Measurements from ENCODE around the gene CSMD2. TPM values are rescaled to one million over a fixed set of nuclear protein-coding genes. Genes with fewer than 3 reads are reported as not detected.
A peak's percentile ranks its signal among the peaks of the same experiment; 100 is the strongest.

CSMD2 gene
- total RNA-seq, 1 experiment from 2014 or later, result 0.22 TPM

GRCh38 chr1:33516428-33516827 is 648.6 kb downstream of the CSMD2 start:
- H3K4me1 ChIP-seq (ENCODE audit: control insufficient read depth in 1 of 2, insufficient read depth in 2 of 2, low read length in 2 of 2), result peaks cover 10 to 15% of the 10 kb centered on the region in 2 experiments; a peak in 3 of 4 replicates
- intact Hi-C loops (cut with micrococcal nuclease), result no loop called here
- H3K27ac ChIP-seq (ENCODE audit: low read depth, low read length), result no peak overlapping the region
- no peak for DNase-seq (ENCODE audit: low read depth, low spot score)
- no peaks in the 10 kb centered on the region for H3K9me2 ChIP-seq (ENCODE audit: insufficient read depth)
- TF ChIP-seq YY1 (IDR thresholded peaks at IDR 0.05; ENCODE audit: extremely low read depth, insufficient replicate concordance, low read depth, low read length) (no peak), CBX3 (IDR thresholded peaks at IDR 0.05; ENCODE audit: low read depth) (peak; percentile 19; the same call in 1 of the 2 replicates), RAD21 (IDR thresholded peaks at IDR 0.05; ENCODE audit: low read depth) (no peak), ATF3 (IDR thresholded peaks at IDR 0.05) (no peak), JUND (IDR thresholded peaks at IDR 0.05) (peak; percentile 52), SP1 (IDR thresholded peaks at IDR 0.05; ENCODE audit: low read depth) (peak; percentile 58), ZFX (IDR thresholded peaks at IDR 0.05) (no peak), SRF (IDR thresholded peaks at IDR 0.05; ENCODE audit: low read depth) (no peak), TCF7L2 (IDR thresholded peaks at IDR 0.05; ENCODE audit: borderline replicate concordance, extremely low read depth, insufficient read depth, insufficient read length) (peak; percentile 82), CEBPB (IDR thresholded peaks at IDR 0.05; ENCODE audit: low read depth) (no peak), FOSL1 (IDR thresholded peaks at IDR 0.05; ENCODE audit: low read depth) (peak; percentile 46; the same call in 1 of the 2 replicates)
- H3K27me3 ChIP-seq (ENCODE audit: insufficient read depth, low read length), result no peaks in the 10 kb centered on the region
- H2AFZ ChIP-seq (ENCODE audit: low read depth, low read length, poor library complexity, severe bottlenecking), result no peak overlapping the region
- RAD21 ChIA-PET (ENCODE audit: low non-redundant PET in 1 of 2, low total read pairs in 2 of 2, uncharacterized antibody in 2 of 2, unreplicated experiment in 2 of 2), result no interaction called here
- no peak overlapping the region for H3K4me3 ChIP-seq (replicated peaks in 1 of 2; ENCODE audit: low read depth in 1 of 2, low read length in 2 of 2)
- POLR2A ChIA-PET, result no interaction called here
- H4K20me1 ChIP-seq (ENCODE audit: insufficient read depth), result no peaks in the 10 kb centered on the region
- peak overlapping the region; percentile 39 for H3K4me2 ChIP-seq (ENCODE audit: low read length)
- no peak overlapping the region for H3K9ac ChIP-seq (ENCODE audit: low read length)
- H3K79me2 ChIP-seq (ENCODE audit: insufficient read depth, low read length), result no peaks in the 10 kb centered on the region
- peak; percentile 40 for ATAC-seq
- no TSS peak for BruUV-seq (replicated peaks)
- no peaks in the 10 kb centered on the region for H3K9me3 ChIP-seq (ENCODE audit: control insufficient read depth in 1 of 2, insufficient read depth in 1 of 2, low read depth in 1 of 2, low read length in 2 of 2)
- no peaks in the 10 kb centered on the region for H3K36me3 ChIP-seq (ENCODE audit: control insufficient read depth in 1 of 2, insufficient read depth in 2 of 2, low read length in 2 of 2)
- CTCF ChIA-PET, result no interaction called here

- RAD21 ChIA-PET (ENCODE audit: low non-redundant PET in 1 of 2, low total read pairs in 2 of 2, uncharacterized antibody in 2 of 2, unreplicated experiment in 2 of 2), result no interaction called here
- TF ChIP-seq ELF1 (IDR thresholded peaks at IDR 0.05; ENCODE audit: borderline replicate concordance, low read depth) (no peak), MAX (IDR thresholded peaks at IDR 0.05) (no peak), YY1 (IDR thresholded peaks at IDR 0.05; ENCODE audit: extremely low read depth, insufficient replicate concordance, low read depth, low read length) (no peak), TCF7L2 (IDR thresholded peaks at IDR 0.05; ENCODE audit: borderline replicate concordance, extremely low read depth, insufficient read depth, insufficient read length) (no peak), EGR1 (IDR thresholded peaks at IDR 0.05; ENCODE audit: low read depth) (no peak), ZFX (IDR thresholded peaks at IDR 0.05) (no peak), SIN3A (IDR thresholded peaks at IDR 0.05; ENCODE audit: low read depth) (no peak), SP1 (IDR thresholded peaks at IDR 0.05; ENCODE audit: low read depth) (no peak), ZNF274 (IDR thresholded peaks at IDR 0.05; ENCODE audit: low read depth, low read length) (no peak), CBX3 (IDR thresholded peaks at IDR 0.05; ENCODE audit: low read depth) (no peak), CEBPB (IDR thresholded peaks at IDR 0.05; ENCODE audit: low read depth) (no peak), POLR2AphosphoS5 (IDR thresholded peaks at IDR 0.05; ENCODE audit: low read depth, low read length) (no peak), ZBTB33 (IDR thresholded peaks at IDR 0.05; ENCODE audit: extremely low read depth, insufficient replicate concordance, low read length) (no peak)
Observed at GRCh38 chr1:33515607-33516006, 649.4 kb downstream of the CSMD2 start.

More at GRCh38 chr1:33515607-33516006, 649.4 kb downstream of the CSMD2 start:
- no peaks in the 10 kb centered on the region for H3K9me3 ChIP-seq (ENCODE audit: control insufficient read depth in 1 of 2, insufficient read depth in 1 of 2, low read depth in 1 of 2, low read length in 2 of 2)
- no peak overlapping the region for H3K9ac ChIP-seq (ENCODE audit: low read length)
- POLR2A ChIA-PET, result no interaction called here
- DNase-seq (ENCODE audit: low read depth, low spot score) (no peak), ATAC-seq (no peak)
- BruUV-seq (replicated peaks), result no TSS peak
- no peaks in the 10 kb centered on the region for H4K20me1 ChIP-seq (ENCODE audit: insufficient read depth)
- no peak overlapping the region for H3K4me3 ChIP-seq (replicated peaks in 1 of 2; ENCODE audit: low read depth in 1 of 2, low read length in 2 of 2)
- peaks cover 10 to 15% of the 10 kb centered on the region in 2 experiments; a peak in 3 of 4 replicates for H3K4me1 ChIP-seq (ENCODE audit: control insufficient read depth in 1 of 2, insufficient read depth in 2 of 2, low read length in 2 of 2)
- intact Hi-C loops (cut with micrococcal nuclease), result no loop called here
- H3K9me2 ChIP-seq (ENCODE audit: insufficient read depth), result no peaks in the 10 kb centered on the region
- H3K27ac ChIP-seq (ENCODE audit: low read depth, low read length), result no peak overlapping the region; the same call in 1 of the 2 replicates
- H3K27me3 ChIP-seq (ENCODE audit: insufficient read depth, low read length), result no peaks in the 10 kb centered on the region
- H2AFZ ChIP-seq (ENCODE audit: low read depth, low read length, poor library complexity, severe bottlenecking), result no peak overlapping the region
- H3K4me2 ChIP-seq (ENCODE audit: low read length), result no peak overlapping the region
- H3K36me3 ChIP-seq (ENCODE audit: control insufficient read depth in 1 of 2, insufficient read depth in 2 of 2, low read length in 2 of 2), result no peaks in the 10 kb centered on the region
- CTCF ChIA-PET, result no interaction called here
- H3K79me2 ChIP-seq (ENCODE audit: insufficient read depth, low read length), result no peaks in the 10 kb centered on the region
